Omental fat pad (tissue), 4 donors: Measurements from ENCODE around the gene LPP. TPM values are rescaled to one million over a fixed set of nuclear protein-coding genes. Genes with fewer than 3 reads are reported as not detected.

Experiments used
- ATAC-seq: fragments of 150-250 bp; one replicate; pipeline ENCODE4 v1.9.1; 2016; ENCODE audit warnings: mild to moderate bottlenecking, moderate library complexity; ENCODE audit not compliant: low FRiP score
- DNase-seq: peaks from one replicate; pipeline ENCODE4 v3.0.0-alpha.2; 2019; ENCODE audit warnings: low spot score
- CTCF ChIP-seq, 3 donors: fragments of 450-650 bp; IDR thresholded peaks; one replicate each; pipeline ENCODE4 v1.5.1; 2016 to 2017; ENCODE audit warnings: antibody characterized with exemption in 3 of 3, mild to moderate bottlenecking in 3 of 3, moderate library complexity in 2 of 3
- total RNA-seq, 4 donors: library from RNA; depleted of rRNA; stranded (reverse); fragments of >200 nt; gene quantifications; one replicate each; pipeline ENCODE4 v1.1.0, GENCODE V29; 2016

LPP gene
- total RNA-seq, 4 donors from 2014 or later = 113 to 302 (median 126) TPM

GRCh38 chr3:188826574-188826973 lies 672.6 kb downstream of the LPP start:
- no peak for ATAC-seq
- no peak for DNase-seq
- no peak for TF ChIP-seq CTCF (IDR thresholded peaks at IDR 0.05)

GRCh38 chr3:188827103-188827502 lies 673.1 kb downstream of the LPP start:
- no peak for TF ChIP-seq CTCF (IDR thresholded peaks at IDR 0.05)
- DNase-seq (no peak), ATAC-seq (peak; percentile 35)

- DNase-seq = no peak
- no peak for TF ChIP-seq CTCF (IDR thresholded peaks at IDR 0.05)
- ATAC-seq = no peak
These were observed 673.6 kb downstream of the LPP start for GRCh38 chr3:188827576-188827975.

GRCh38 chr3:188829130-188829529 lies 675.2 kb downstream of the LPP start:
- ATAC-seq (no peak), DNase-seq (no peak)
- no peak for TF ChIP-seq CTCF (IDR thresholded peaks at IDR 0.05)

GRCh38 chr3:188829576-188829975 lies 675.6 kb downstream of the LPP start:
- DNase-seq (no peak), ATAC-seq (no peak)
- TF ChIP-seq CTCF (IDR thresholded peaks at IDR 0.05) = no peak

GRCh38 chr3:188830893-188831292 lies 676.9 kb downstream of the LPP start:
- no peak for ATAC-seq
- TF ChIP-seq CTCF (IDR thresholded peaks at IDR 0.05) = no peak

GRCh38 chr3:188832146-188832545 lies 678.2 kb downstream of the LPP start:
- ATAC-seq (no peak), DNase-seq (no peak)
- no peak for TF ChIP-seq CTCF (IDR thresholded peaks at IDR 0.05)

More at GRCh38 chr3:188830893-188831292, 676.9 kb downstream of the LPP start:
- no peak for DNase-seq
